Activated CD4-positive, alpha-beta T cell treated with anti-CD3 and anti-CD28 coated beads, Interleukin-2, amount 50 U/mL, for 48 hours (primary cell): ENCODE results near the gene CSNK1D.

ENCODE experiments used
- DNase-seq, 2 experiments: peaks; one replicate each; pipeline ENCODE4 v3.0.0-alpha.2; 2020

Gene CSNK1D

GRCh38 chr17:82273327-82274133 lies at the start of gene CSNK1D:
TSS of gene CSNK1D (minus strand) at chr17:82273700. CDS start at chr17:82273381, 319 bp downstream.
- DNase-seq = peak; percentile 94 to 95

DNA sequence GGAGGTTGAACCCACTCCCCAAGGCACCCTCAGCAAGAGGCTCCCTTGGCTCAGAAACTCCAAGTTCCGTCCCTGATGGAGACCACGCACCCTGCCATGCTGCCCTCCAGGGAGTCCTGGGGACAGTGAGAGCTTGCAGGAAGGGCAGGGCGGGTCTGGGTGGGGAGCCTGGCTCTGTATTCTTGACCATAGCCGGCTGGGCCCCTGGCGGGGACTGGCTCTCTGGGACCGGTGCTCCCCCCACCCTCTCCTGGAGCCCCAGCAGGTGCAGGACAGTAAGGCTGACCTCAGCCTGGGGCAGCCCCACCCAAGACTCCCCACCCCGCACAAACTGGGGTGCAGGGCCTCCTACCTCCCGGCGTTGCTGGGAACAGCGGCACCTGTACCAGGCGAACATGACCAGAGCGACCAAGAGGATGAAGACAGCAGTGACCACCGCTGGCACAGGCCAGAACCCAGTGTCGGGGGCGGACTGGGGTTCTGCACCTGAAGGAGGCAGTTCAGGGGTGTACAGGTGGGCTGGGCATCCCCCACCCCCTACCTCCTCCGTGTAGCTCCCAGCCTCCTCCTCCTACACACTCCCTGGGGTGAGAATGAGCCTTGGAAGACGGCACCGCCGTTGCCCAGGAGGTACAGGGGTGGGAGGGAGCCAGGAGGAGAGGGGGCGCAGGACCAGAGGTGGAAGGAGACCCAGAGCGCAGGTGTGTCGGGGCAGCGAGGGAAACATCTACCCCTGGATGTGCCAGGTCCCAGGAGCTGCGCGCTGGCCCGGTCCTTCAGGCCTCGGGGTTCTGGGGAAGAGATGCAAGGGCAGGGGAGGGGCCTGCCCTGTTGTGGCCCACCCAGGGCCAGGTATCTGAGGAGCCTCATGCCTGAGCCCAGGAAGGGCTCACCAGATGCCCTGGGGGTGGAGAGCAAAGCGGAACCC lies 49.3 kb upstream of the CSNK1D start:
- no peak for DNase-seq

DNA sequence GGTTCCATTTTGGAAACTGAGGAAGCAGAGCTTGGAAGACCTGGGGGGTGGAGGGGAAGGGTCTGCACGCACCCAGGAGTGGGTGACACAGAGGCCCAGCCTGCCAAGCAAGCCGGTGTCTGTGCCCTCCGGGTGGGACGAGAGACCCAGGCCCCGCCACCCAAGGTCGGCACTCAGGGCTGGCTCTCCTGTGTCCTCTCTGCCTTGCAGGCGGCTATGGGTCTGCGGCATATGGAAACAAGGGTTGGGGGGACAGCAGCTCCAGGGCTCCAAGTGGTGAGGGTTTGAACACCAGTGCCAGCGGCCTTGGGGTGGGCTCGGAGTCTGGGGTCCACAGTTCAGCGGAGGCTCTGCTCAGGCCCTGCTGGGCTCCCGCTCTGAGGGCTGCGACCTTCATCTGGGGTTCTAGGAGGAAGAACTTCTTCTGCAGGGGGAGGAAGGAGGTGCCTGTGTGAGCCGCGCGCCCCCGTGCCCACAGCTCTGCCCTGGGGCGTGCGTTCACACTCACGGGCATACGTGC lies 48.5 kb upstream of the CSNK1D start:
- DNase-seq = no peak

- DNase-seq = peak; percentile 76 to 84
Measured at GRCh38 chr17:82320956-82321927, 47.7 kb upstream of the CSNK1D start.

- no peak for DNase-seq
Measured at GRCh38 chr17:82320140-82320840, 46.8 kb upstream of the CSNK1D start.

- DNase-seq = no peak
Measured at GRCh38 chr17:82319619-82320062, 46.1 kb upstream of the CSNK1D start.

DNA sequence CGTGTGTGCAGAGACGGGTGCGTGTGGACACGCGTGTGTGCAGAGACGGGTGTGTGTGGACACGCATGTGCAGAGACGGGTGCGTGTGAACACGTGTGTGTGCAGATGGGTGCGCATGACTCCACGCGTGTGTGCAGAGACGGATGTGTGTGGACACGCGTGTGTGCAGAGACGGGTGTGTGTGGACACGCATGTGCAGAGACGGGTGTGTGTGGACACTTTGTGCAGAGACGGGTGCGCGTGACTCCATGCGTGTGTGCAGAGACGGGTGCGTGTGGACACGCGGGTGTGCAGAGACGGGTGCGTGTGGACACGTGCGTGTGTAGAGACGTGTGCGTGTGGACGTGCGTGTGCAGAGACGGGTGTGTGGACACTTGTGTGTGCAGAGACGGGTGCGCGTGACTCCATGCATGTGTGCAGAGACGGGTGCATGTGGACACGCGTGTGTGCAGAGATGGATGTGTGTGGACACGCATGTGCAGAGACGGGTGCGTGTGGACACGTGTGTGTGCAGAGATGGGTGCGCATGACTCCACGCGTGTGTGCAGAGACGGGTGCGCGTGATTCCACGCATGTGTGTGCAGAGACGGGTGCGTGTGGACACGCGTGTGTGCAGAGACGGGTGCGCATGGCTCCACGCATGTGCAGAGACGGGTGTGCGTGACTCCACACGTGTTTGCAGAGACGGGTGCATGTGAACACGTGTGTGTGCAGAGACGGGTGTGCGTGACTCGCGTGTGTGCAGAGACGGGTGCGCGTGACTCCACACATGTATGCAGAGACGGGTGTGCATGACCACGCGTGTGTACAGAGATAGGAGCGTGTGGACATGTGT lies 45.5 kb upstream of the CSNK1D start:
- DNase-seq = no peak

- DNase-seq = no peak
Measured at GRCh38 chr17:82318169-82318498, 44.6 kb upstream of the CSNK1D start.

DNA sequence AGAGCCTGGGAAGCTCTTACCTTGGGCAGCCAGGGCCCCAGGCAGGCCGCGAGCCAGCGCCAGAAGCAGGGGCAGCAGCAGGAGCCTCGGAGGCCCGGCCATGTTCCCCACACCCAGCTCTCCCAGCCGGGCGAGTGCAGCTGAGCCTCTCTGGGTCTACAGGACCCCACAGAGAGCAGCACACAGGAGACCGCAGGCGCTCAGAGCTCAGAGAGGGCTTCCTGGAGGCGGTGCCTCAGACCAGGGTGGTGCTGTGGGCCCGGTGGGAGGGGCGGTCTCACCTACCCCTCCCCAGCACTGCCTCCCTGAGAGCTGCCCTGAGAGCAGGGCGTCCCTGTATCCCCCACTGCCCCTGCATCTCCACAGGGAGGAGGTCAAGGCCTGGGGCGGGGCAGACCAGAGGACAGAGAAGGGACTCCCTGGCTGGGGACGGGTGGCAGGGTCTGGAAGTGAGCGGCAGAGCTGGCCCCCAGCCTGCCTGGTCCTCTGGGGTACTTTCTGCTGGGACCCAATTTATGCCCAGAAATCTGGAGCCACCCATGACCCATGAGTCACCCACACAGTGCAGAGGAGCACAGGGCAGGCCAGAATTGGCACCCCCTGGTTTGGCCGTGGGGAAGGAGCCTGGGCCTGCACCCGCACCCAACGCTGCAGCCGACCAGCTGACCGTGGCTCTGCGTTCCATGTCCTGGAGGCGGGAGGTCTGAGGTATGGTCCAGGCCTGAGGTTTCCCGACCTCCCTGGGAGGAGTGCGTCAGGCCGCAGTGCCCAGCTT lies 44.1 kb upstream of the CSNK1D start, which contains the start of gene CD7:
Gene CD7 (minus strand): TSS at position 215 of the 775 bp plus-strand sequence. CDS start 113 bp downstream, at position 102.
- peak; percentile 76 to 80 for DNase-seq

DNA sequence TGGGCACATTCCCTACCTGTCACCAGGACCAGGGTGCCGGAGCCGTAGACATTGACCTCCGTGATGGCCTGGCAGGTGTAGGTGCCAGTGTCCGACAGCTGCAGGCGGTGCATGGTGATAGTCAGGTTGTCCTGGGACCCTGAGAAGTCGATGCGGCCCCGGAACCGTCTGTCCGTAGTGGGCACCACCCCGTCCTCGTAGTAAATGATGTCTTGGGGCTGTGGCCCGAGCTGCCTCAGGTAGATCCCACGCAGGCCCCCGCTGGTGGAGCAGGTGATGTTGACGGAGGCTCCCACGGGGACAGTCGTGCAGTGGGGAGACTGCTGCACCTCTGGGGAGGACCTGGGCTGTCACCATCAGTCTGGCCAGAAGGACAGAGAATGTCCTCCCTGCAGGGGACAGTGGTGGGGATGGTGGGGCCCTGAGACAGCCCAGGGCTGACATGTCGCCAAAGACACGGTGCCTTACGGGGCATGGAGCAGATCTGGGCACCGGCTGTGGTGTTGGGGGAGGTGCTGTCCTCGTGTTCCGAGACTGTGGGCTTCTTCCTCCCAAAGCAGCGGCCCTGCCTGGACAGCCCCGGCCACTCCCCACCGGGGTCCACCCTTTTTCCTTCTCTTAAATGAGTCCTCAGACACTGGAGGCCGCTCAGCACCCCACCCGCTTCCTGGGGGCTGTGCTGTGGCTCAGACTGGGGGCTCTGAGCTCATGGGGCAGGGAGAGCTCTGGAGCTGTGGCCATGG lies 43.3 kb upstream of the CSNK1D start:
- peak in 1 of 2 experiments; percentile 48 for DNase-seq

- DNase-seq = peak; percentile 56 to 65
Measured at GRCh38 chr17:82315703-82316358, 42.3 kb upstream of the CSNK1D start.

DNA sequence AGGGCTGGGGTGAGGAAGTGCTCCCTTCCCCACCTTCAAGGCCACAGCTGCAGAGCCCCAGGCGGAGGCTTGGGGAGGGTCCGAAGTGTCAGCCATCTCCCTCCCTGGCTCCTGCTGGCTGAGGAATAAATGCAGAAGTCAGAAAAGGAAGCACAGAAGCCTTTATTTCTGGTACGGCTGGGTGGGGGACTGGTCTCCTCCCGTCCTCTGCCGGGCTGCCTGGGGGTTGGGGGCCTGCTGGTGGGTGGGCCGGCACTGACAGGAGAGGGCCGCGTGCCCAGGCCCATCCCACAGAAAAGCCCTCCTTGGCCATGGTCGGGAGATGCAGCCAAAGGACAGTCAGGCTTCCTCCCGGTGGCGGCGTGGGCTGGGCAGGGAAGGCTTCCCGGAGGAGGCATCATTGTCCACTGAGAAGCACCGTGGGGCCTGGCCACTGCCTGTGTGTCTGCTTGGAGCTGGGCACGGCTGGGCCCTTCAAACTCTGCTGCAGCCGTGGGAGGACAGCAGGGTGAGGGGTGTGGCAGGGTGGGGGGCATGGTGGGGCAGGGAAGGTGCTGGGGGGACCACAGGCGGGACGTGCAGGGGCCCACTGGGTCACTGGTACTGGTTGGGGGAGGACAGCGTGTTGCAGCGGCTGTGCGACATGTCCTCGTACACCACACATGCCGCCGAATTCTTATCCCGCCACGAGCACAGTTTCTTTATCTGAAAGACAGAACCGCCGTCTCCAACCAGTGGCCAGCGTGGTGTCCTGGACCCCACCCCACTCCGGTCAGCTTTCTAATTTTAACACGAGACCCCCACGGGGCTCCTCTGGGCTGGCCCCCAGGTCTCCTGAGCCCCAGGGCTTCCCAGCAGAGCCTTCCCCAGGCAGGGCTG lies 41.5 kb upstream of the CSNK1D start:
- no peak for DNase-seq

GRCh38 chr17:82314012-82314726 lies 40.7 kb upstream of the CSNK1D start:
- DNase-seq = no peak

DNA sequence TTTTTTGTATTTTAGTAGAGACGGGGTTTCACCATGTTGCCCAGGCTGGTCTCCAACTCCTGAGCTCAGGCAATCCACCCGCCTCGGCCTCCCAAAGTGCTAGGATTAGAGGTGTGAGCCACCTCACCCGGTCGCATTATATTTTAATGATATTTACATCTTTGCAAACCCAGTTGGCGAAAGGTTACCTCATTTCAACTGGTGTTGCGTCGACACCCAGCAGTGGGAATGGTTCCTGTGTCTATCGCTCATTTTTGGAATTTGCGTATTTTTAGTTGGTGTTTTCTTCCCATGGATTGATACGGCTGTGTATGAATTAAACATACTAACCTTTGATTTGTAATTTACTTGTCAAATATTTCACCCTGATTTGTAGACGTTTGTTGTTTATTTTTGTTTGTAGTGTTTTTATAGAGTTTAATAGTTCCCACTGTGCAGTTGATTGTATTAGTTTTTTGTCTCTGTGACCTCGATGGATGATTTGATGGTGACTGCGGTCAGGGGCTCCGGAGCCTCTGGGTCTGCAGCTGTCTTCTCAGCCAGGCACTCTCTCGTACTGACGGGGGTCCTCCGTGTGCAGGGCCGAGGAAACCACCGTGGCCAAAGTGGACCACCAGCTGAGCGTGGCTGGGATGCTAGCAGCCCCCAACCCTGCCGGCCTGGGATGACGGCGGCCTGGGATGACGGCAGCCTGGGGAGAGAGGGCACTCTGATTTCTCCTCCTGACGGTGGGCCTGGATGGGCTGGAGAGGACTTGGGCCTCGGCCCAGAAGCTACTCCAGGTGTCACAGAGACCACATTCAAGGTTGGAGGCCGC lies 39.9 kb upstream of the CSNK1D start:
- DNase-seq = no peak

GRCh38 chr17:82311971-82312370 lies 38.5 kb upstream of the CSNK1D start:
- no peak for DNase-seq

- no peak for DNase-seq
Measured at GRCh38 chr17:82310877-82311276, 37.4 kb upstream of the CSNK1D start.
